Stimulated activated CD8-positive, alpha-beta memory T cell treated with anti-CD3 and anti-CD28 coated beads, Interleukin-4, amount 100 ng/mL, for 1 hour (primary cell): ENCODE data around the gene LAMA3.

Experiments
- DNase-seq, 2 donors: peaks; one replicate each; pipeline ENCODE4 v3.0.0-alpha.2; 2020; ENCODE audit warnings: low read depth in 2 of 2, low spot score in 1 of 2

The LAMA3 gene

GRCh38 chr18:23819001-23819400 is 129.7 kb downstream of the LAMA3 start:
- no peak for DNase-seq

- DNase-seq, result no peak
Measured at GRCh38 chr18:23822590-23823385, 133.5 kb downstream of the LAMA3 start.

GRCh38 chr18:23824240-23824639 is 135.0 kb downstream of the LAMA3 start:
- no peak for DNase-seq

GRCh38 chr18:23824669-23825068 is 135.4 kb downstream of the LAMA3 start:
- no peak for DNase-seq

- DNase-seq, result no peak
Measured at GRCh38 chr18:23825496-23825895, 136.2 kb downstream of the LAMA3 start.

- no peak for DNase-seq
Measured at GRCh38 chr18:23825978-23826405, 136.7 kb downstream of the LAMA3 start.

GRCh38 chr18:23826850-23827620 is 137.8 kb downstream of the LAMA3 start:
- no peak for DNase-seq

- no peak for DNase-seq
Measured at GRCh38 chr18:23827681-23828080, 138.4 kb downstream of the LAMA3 start.

- DNase-seq, result peak in 1 of 2 donors; percentile 21
Measured at GRCh38 chr18:23828426-23828825, 139.2 kb downstream of the LAMA3 start.

- no peak for DNase-seq
Measured at GRCh38 chr18:23832911-23833310, 143.7 kb downstream of the LAMA3 start.

- DNase-seq, result no peak
Measured at GRCh38 chr18:23833714-23834113, 144.5 kb downstream of the LAMA3 start.

GRCh38 chr18:23835091-23835490 is 145.8 kb downstream of the LAMA3 start:
- DNase-seq, result no peak

GRCh38 chr18:23835506-23835905 is 146.3 kb downstream of the LAMA3 start:
- DNase-seq, result no peak

GRCh38 chr18:23837591-23837990 is 148.3 kb downstream of the LAMA3 start:
- no peak for DNase-seq

- DNase-seq, result no peak
Measured at GRCh38 chr18:23838233-23838632, 149.0 kb downstream of the LAMA3 start.

GRCh38 chr18:23838801-23839366 is 149.6 kb downstream of the LAMA3 start:
- DNase-seq, result no peak

- DNase-seq, result no peak
Measured at GRCh38 chr18:23842305-23842704, 153.1 kb downstream of the LAMA3 start.

- DNase-seq, result no peak
Measured at GRCh38 chr18:23844991-23845680, 155.9 kb downstream of the LAMA3 start.

- DNase-seq, result no peak
Measured at GRCh38 chr18:23845988-23846630, 156.9 kb downstream of the LAMA3 start.

GRCh38 chr18:23847321-23847986 is 158.2 kb downstream of the LAMA3 start:
- DNase-seq, result no peak
